Natural killer cell (primary cell): ENCODE results near the gene FHOD3. TPM values are rescaled to one million over a fixed set of nuclear protein-coding genes. Genes with fewer than 3 reads are reported as not detected.

Source experiments
- ATAC-seq, 3 donors: fragments of 150-1000 bp in 2 of 3; fragments of 200-7000 bp in 1 of 3; cut with Tn5 transposase; 1 replicate in 1 of 3; 2 replicates in 2 of 3; pipeline ENCODE4 v1.10.0; 2021; ENCODE audit warnings: mild to moderate bottlenecking in 2 of 3, moderate library complexity in 2 of 3
- DNase-seq, 2 donors: peaks; one replicate each; pipeline versions ENCODE4 v3.0.0 to v3.0.0-alpha.2; 2013 to 2021; ENCODE audit warnings: mixed read lengths in 1 of 2
- H3K27ac ChIP-seq: one replicate; pipeline ENCODE4 v1.5.1; 2013; ENCODE audit warnings: mild to moderate bottlenecking, low read length
- H3K27me3 ChIP-seq: one replicate; pipeline ENCODE4 v1.6.1; 2013; ENCODE audit warnings: low read length; ENCODE audit not compliant: control insufficient read depth, insufficient read depth
- H3K36me3 ChIP-seq: one replicate; pipeline ENCODE4 v1.6.1; 2013; ENCODE audit warnings: low read length; ENCODE audit not compliant: control insufficient read depth, insufficient read depth
- H3K4me1 ChIP-seq: one replicate; pipeline ENCODE4 v1.6.1; 2013; ENCODE audit warnings: low read length; ENCODE audit not compliant: control insufficient read depth, insufficient read depth
- H3K4me3 ChIP-seq: one replicate; pipeline ENCODE4 v1.5.1; 2013; ENCODE audit warnings: low read length
- H3K9me3 ChIP-seq: one replicate; pipeline ENCODE4 v1.6.1; 2013; ENCODE audit warnings: low read length; ENCODE audit not compliant: control insufficient read depth, insufficient read depth
- H3K27ac Mint-ChIP-seq, 2 donors: one replicate each; pipeline ENCODE4 v1.8.0; 2022; ENCODE audit warnings: mild to moderate bottlenecking in 2 of 2, mixed read lengths in 2 of 2, moderate library complexity in 1 of 2
- H3K27me3 Mint-ChIP-seq, 2 donors: one replicate each; pipeline ENCODE4 v1.8.0; 2022; ENCODE audit warnings: low read depth in 2 of 2, mixed read lengths in 2 of 2
- H3K36me3 Mint-ChIP-seq: one replicate; pipeline ENCODE4 v1.8.0; 2022; ENCODE audit warnings: mixed read lengths
- H3K4me1 Mint-ChIP-seq, 2 donors: one replicate each; pipeline ENCODE4 v1.8.0; 2022; ENCODE audit warnings: mixed read lengths in 2 of 2
- H3K4me3 Mint-ChIP-seq: one replicate; pipeline ENCODE4 v1.8.0; 2022; ENCODE audit warnings: mild to moderate bottlenecking, moderate library complexity, mixed read lengths
- H3K9me3 Mint-ChIP-seq, 2 donors: one replicate each; pipeline ENCODE4 v1.8.0; 2022; ENCODE audit warnings: mixed read lengths in 2 of 2
- CTCF ChIP-seq: fragments of 200-600 bp; IDR thresholded peaks from one replicate; pipeline ENCODE4 v1.8.0; 2022; ENCODE audit warnings: antibody characterized with exemption
- WGBS: methylation state at CpG from one replicate; pipeline ENCODE4 v1.1.7; 2013; ENCODE audit warnings: missing lambda C conversion rate; ENCODE audit not compliant: insufficient coverage; 5-methylcytosine and 5-hydroxymethylcytosine counted together
- intact Hi-C: fragments of 100-400 bp; cut with micrococcal nuclease; formaldehyde crosslinking; loops from one replicate; pipeline ENCODE4 v1.14.2; 2022
- total RNA-seq, 4 donors: library from RNA; stranded (reverse); fragments of 120-200 nt in 1 of 4; gene quantifications; one replicate each; pipeline versions ENCODE4 v1.2.3 to v1.2.4, GENCODE V29; 2013 to 2022

FHOD3 gene
- total RNA-seq, 3 donors from 2014 or later (not counting 1 experiment from before 2014, with no cell fraction given), result not detected

- Histone ChIP-seq H3K4me1 (no peaks in the 10 kb centered on the region), H3K4me3 (no peak overlapping the region), H3K27ac (no peak overlapping the region), H3K9me3 (no peaks in the 10 kb centered on the region), H3K36me3 (no peaks in the 10 kb centered on the region), H3K27me3 (no peaks in the 10 kb centered on the region)
- intact Hi-C loops, result no loop called here
- Mint-ChIP-seq H3K27me3 (peaks cover 4 to 7% of the 10 kb centered on the region in 2 donors), H3K9me3 (no peaks in the 10 kb centered on the region), H3K36me3 (no peaks in the 10 kb centered on the region), H3K4me3 (no peak overlapping the region), H3K4me1 (no peaks in the 10 kb centered on the region), H3K27ac (no peak overlapping the region)
- DNase-seq (no peak), ATAC-seq (no peak)
- no peak for TF ChIP-seq CTCF
- 88% methylated on average over 9 of the region's 10 CpGs for WGBS
These were observed 88.8 kb downstream of the FHOD3 start for GRCh38 chr18:36386150-36386920.

- Mint-ChIP-seq H3K27ac (no peak overlapping the region), H3K36me3 (no peaks in the 10 kb centered on the region), H3K9me3 (no peaks in the 10 kb centered on the region), H3K27me3 (peaks cover 0 to 2% of the 10 kb centered on the region in 2 donors), H3K4me3 (no peak overlapping the region), H3K4me1 (no peaks in the 10 kb centered on the region)
- Histone ChIP-seq H3K27me3 (no peaks in the 10 kb centered on the region), H3K27ac (no peak overlapping the region), H3K4me3 (no peak overlapping the region), H3K36me3 (no peaks in the 10 kb centered on the region), H3K9me3 (no peaks in the 10 kb centered on the region), H3K4me1 (no peaks in the 10 kb centered on the region)
- 92% methylated on average over 2 of the region's 3 CpGs for WGBS
- DNase-seq (no peak), ATAC-seq (no peak)
- intact Hi-C loops, result no loop called here
- no peak for TF ChIP-seq CTCF
These were observed 89.8 kb downstream of the FHOD3 start for GRCh38 chr18:36387310-36387709.

GRCh38 chr18:36388310-36388709 lies 90.8 kb downstream of the FHOD3 start:
- Histone ChIP-seq H3K27ac (no peak overlapping the region), H3K27me3 (no peaks in the 10 kb centered on the region), H3K9me3 (no peaks in the 10 kb centered on the region), H3K36me3 (no peaks in the 10 kb centered on the region), H3K4me3 (no peak overlapping the region), H3K4me1 (no peaks in the 10 kb centered on the region)
- 88% methylated on average over 2 of the region's 4 CpGs for WGBS
- no peak for TF ChIP-seq CTCF
- no peaks in the 10 kb centered on the region for H3K4me1 Mint-ChIP-seq
- no peaks in the 10 kb centered on the region for H3K27me3 Mint-ChIP-seq
- no peak overlapping the region for H3K27ac Mint-ChIP-seq
- no peak overlapping the region for H3K4me3 Mint-ChIP-seq
- DNase-seq (no peak), ATAC-seq (no peak)
- H3K36me3 Mint-ChIP-seq, result no peaks in the 10 kb centered on the region
- intact Hi-C loops, result no loop called here
- no peaks in the 10 kb centered on the region for H3K9me3 Mint-ChIP-seq

GRCh38 chr18:36389027-36389426 lies 91.5 kb downstream of the FHOD3 start:
- H3K27ac ChIP-seq, result no peak overlapping the region
- no peak overlapping the region for H3K4me3 ChIP-seq
- TF ChIP-seq CTCF, result no peak
- H3K36me3 ChIP-seq, result no peaks in the 10 kb centered on the region
- peaks cover 0 to 2% of the 10 kb centered on the region in 2 donors for H3K9me3 Mint-ChIP-seq
- no peaks in the 10 kb centered on the region for H3K4me1 Mint-ChIP-seq
- 83% methylated on average over 7 of the region's 7 CpGs for WGBS
- no peaks in the 10 kb centered on the region for H3K36me3 Mint-ChIP-seq
- intact Hi-C loops, result no loop called here
- ATAC-seq, result no peak
- H3K4me1 ChIP-seq, result no peaks in the 10 kb centered on the region
- peaks cover 0 to 3% of the 10 kb centered on the region in 2 donors for H3K27me3 Mint-ChIP-seq
- no peaks in the 10 kb centered on the region for H3K9me3 ChIP-seq
- H3K4me3 Mint-ChIP-seq, result no peak overlapping the region
- H3K27me3 ChIP-seq, result no peaks in the 10 kb centered on the region
- DNase-seq, result no peak
- no peak overlapping the region for H3K27ac Mint-ChIP-seq
